H1 (cell line): Measurements from ENCODE around the gene PRIMA1. TPM values are rescaled to one million over a fixed set of nuclear protein-coding genes. Genes with fewer than 3 reads are reported as not detected.
A peak's percentile ranks its signal among the peaks of the same experiment; 100 is the strongest.

Experiments
- CTCF ChIA-PET: fragments of 300-600 bp; sonication (Branson Sonifier 250); formaldehyde crosslinking; loops from one replicate; lab custom pipeline; 2021; ENCODE audit not compliant: partially characterized antibody; lab: Charles Lee
- POLR2A ChIA-PET: fragments of 300-600 bp; sonication (Branson Sonifier 250); formaldehyde crosslinking; loops from one replicate; lab custom pipeline; 2021; ENCODE audit warnings: inconsistent platforms; ENCODE audit not compliant: partially characterized antibody; lab: Charles Lee
- DNase-seq, 2 experiments: peaks; one replicate each; pipeline versions ENCODE4 v3.0.0 to v3.0.0-alpha.2; 2010 to 2022; ENCODE audit warnings: low spot score in 2 of 2, low read depth in 1 of 2, mixed read lengths in 1 of 2
- FAIRE-seq: peaks from 2 replicates; lab custom pipeline; 2011; peaks lifted over from hg19 to GRCh38; lab: Jason Lieb, UNC
- H2AFZ ChIP-seq: 2 replicates; pipeline ENCODE4 v1.8.1; 2012; ENCODE audit warnings: low read length, inconsistent platforms
- H2AK5ac ChIP-seq: 2 replicates; pipeline ENCODE4 v1.6.1; 2013; ENCODE audit warnings: low read depth, low read length
- H2BK120ac ChIP-seq: replicated peaks from 2 replicates; pipeline ENCODE3; 2013; ENCODE audit warnings: low read depth, low read length, inconsistent platforms
- H2BK12ac ChIP-seq: 2 replicates; pipeline ENCODE4 v1.6.1; 2013; ENCODE audit warnings: low read depth, low read length
- H2BK15ac ChIP-seq: 2 replicates; pipeline ENCODE4 v1.6.1; 2013; ENCODE audit warnings: low read length
- H2BK20ac ChIP-seq: 2 replicates; pipeline ENCODE4 v1.6.1; 2013; ENCODE audit warnings: low read length
- H2BK5ac ChIP-seq: 2 replicates; pipeline ENCODE4 v1.6.1; 2013; ENCODE audit warnings: low read depth, low read length
- H3K14ac ChIP-seq: 2 replicates; pipeline ENCODE4 v1.6.1; 2013; ENCODE audit warnings: inconsistent platforms; ENCODE audit not compliant: insufficient read length
- H3K18ac ChIP-seq: 2 replicates; pipeline ENCODE4 v1.6.1; 2013; ENCODE audit warnings: low read length; ENCODE audit errors: extremely low read depth
- H3K23ac ChIP-seq: 2 replicates; pipeline ENCODE4 v1.6.1; 2013; ENCODE audit warnings: inconsistent platforms; ENCODE audit not compliant: insufficient read length
- H3K23me2 ChIP-seq: 2 replicates; pipeline ENCODE4 v1.6.1; 2013; ENCODE audit warnings: low read depth, low read length
- H3K27ac ChIP-seq: 2 replicates; pipeline ENCODE4 v1.6.1; 2011; ENCODE audit warnings: low read depth, low read length, inconsistent platforms
- H3K27me3 ChIP-seq, 4 experiments: replicated peaks in 1 of 4; 1 replicate in 1 of 4; 2 replicates in 3 of 4; pipeline versions ENCODE4 v1.6.1 to v1.8.1; 2011 to 2013; ENCODE audit warnings: low read length in 3 of 4, mild to moderate bottlenecking in 3 of 4, inconsistent platforms in 2 of 4, mixed read lengths in 2 of 4, moderate library complexity in 1 of 4; ENCODE audit not compliant: control insufficient read depth in 3 of 4, insufficient read depth in 3 of 4; ENCODE audit errors: extremely low read depth in 1 of 4
- H3K36me3 ChIP-seq, 4 experiments: 2 replicates each; pipeline versions ENCODE4 v1.6.1 to v1.8.1; 2011 to 2013; ENCODE audit warnings: mild to moderate bottlenecking in 4 of 4, low read length in 3 of 4, moderate library complexity in 2 of 4, control low read depth in 1 of 4, inconsistent platforms in 1 of 4; ENCODE audit not compliant: insufficient read depth in 4 of 4, control insufficient read depth in 2 of 4
- H3K4ac ChIP-seq: replicated peaks from 2 replicates; pipeline ENCODE3; 2013; ENCODE audit warnings: low read length, low read depth, mixed read lengths, inconsistent platforms; ENCODE audit not compliant: insufficient read length
- H3K4me1 ChIP-seq, 4 experiments: replicated peaks in 1 of 4; 1 replicate in 1 of 4; 2 replicates in 3 of 4; pipeline versions ENCODE4 v1.6.1 to v1.8.1; 2011 to 2013; ENCODE audit warnings: low read length in 3 of 4, inconsistent platforms in 2 of 4, mixed read lengths in 1 of 4; ENCODE audit not compliant: insufficient read depth in 4 of 4, control insufficient read depth in 3 of 4
- H3K4me2 ChIP-seq, 2 experiments: 2 replicates each; pipeline versions ENCODE4 v1.6.1 to v1.8.1; 2011 to 2013; ENCODE audit warnings: low read depth in 2 of 2, low read length in 2 of 2, control low read depth in 1 of 2, inconsistent platforms in 1 of 2, mild to moderate bottlenecking in 1 of 2; ENCODE audit not compliant: insufficient read depth in 1 of 2
- H3K4me3 ChIP-seq, 4 experiments: fragments of 200-600, 300-600 bp in 1 of 4; sonication (generic), shearing (Covaris generic), sonication (Bioruptor Twin) in 1 of 4; 2 replicates each; pipeline versions ENCODE4 v1.5.1 to v1.8.1; 2011 to 2016; ENCODE audit warnings: low read length in 4 of 4, low read depth in 3 of 4, control low read depth in 2 of 4, inconsistent platforms in 2 of 4, mild to moderate bottlenecking in 2 of 4, mixed read lengths in 1 of 4, moderate library complexity in 1 of 4; ENCODE audit not compliant: insufficient read depth in 2 of 4; ENCODE audit errors: extremely low read depth in 1 of 4
- H3K56ac ChIP-seq: replicated peaks from 2 replicates; pipeline ENCODE3; 2013; ENCODE audit warnings: low read depth, mild to moderate bottlenecking, mixed read lengths, low read length, inconsistent platforms; ENCODE audit not compliant: insufficient read length
- H3K79me1 ChIP-seq: 2 replicates; pipeline ENCODE4 v1.6.1; 2013; ENCODE audit warnings: low read depth, low read length, control low read depth
- H3K79me2 ChIP-seq, 2 experiments: 2 replicates each; pipeline versions ENCODE4 v1.6.1 to v1.8.1; 2012 to 2013; ENCODE audit warnings: low read length in 2 of 2, mild to moderate bottlenecking in 2 of 2, inconsistent platforms in 1 of 2; ENCODE audit not compliant: insufficient read depth in 2 of 2, control insufficient read depth in 1 of 2
- H3K9ac ChIP-seq, 4 experiments: replicated peaks in 1 of 4; 1 replicate in 1 of 4; 2 replicates in 3 of 4; pipeline versions ENCODE4 v1.6.1 to v1.8.1; 2011 to 2013; ENCODE audit warnings: low read depth in 3 of 4, low read length in 3 of 4, control low read depth in 2 of 4, mild to moderate bottlenecking in 2 of 4, moderate library complexity in 2 of 4, inconsistent platforms in 1 of 4; ENCODE audit errors: extremely low read depth in 1 of 4
- H3K9me3 ChIP-seq, 2 experiments: 2 replicates each; pipeline versions ENCODE4 v1.6.1 to v1.8.1; 2012 to 2013; ENCODE audit warnings: mild to moderate bottlenecking in 2 of 2, moderate library complexity in 2 of 2, control low read depth in 1 of 2, inconsistent platforms in 1 of 2, low read depth in 1 of 2, low read length in 1 of 2, mixed read lengths in 1 of 2; ENCODE audit not compliant: insufficient read depth in 2 of 2
- H4K20me1 ChIP-seq, 2 experiments: replicated peaks in 1 of 2; 2 replicates each; pipeline versions ENCODE3 to v1.8.1; 2011 to 2013; ENCODE audit warnings: inconsistent platforms in 2 of 2, low read length in 2 of 2, mild to moderate bottlenecking in 1 of 2; ENCODE audit not compliant: insufficient read depth in 2 of 2, control insufficient read depth in 1 of 2
- H4K5ac ChIP-seq: 2 replicates; pipeline ENCODE4 v1.6.1; 2013; ENCODE audit warnings: low read length, low read depth, mixed read lengths, inconsistent platforms; ENCODE audit not compliant: insufficient read length
- H4K8ac ChIP-seq: 2 replicates; pipeline ENCODE4 v1.8.0; 2013; ENCODE audit warnings: mild to moderate bottlenecking, moderate library complexity, low read length, inconsistent platforms; ENCODE audit not compliant: insufficient read depth; ENCODE audit errors: extremely low read depth
- H4K91ac ChIP-seq: replicated peaks from 2 replicates; pipeline ENCODE3; 2013; ENCODE audit warnings: low read length, mixed read lengths, inconsistent platforms; ENCODE audit not compliant: insufficient read length
- EP300 ChIP-seq, 2 experiments: IDR thresholded peaks; 1 replicate in 1 of 2; 2 replicates in 1 of 2; pipeline ENCODE4 v1.6.1; 2011 to 2012; ENCODE audit warnings: low read depth in 2 of 2, low read length in 2 of 2, mild to moderate bottlenecking in 2 of 2, borderline replicate concordance in 1 of 2, inconsistent platforms in 1 of 2, moderate library complexity in 1 of 2
- GTF2F1 ChIP-seq: IDR thresholded peaks from 2 replicates; pipeline ENCODE4 v1.6.1; 2012; ENCODE audit warnings: low read depth, low read length, improper control_type of control experiment, borderline replicate concordance
- MAX ChIP-seq: IDR thresholded peaks from 2 replicates; pipeline ENCODE4 v1.6.1; 2012; ENCODE audit warnings: inconsistent platforms
- NANOG ChIP-seq: IDR thresholded peaks from 2 replicates; pipeline ENCODE4 v1.6.1; 2011; ENCODE audit warnings: low read length, low read depth, mild to moderate bottlenecking, inconsistent platforms; ENCODE audit not compliant: insufficient read depth, poor library complexity, severe bottlenecking
- PHF8 ChIP-seq: fragments of 200-600 bp; sonication (generic); conservative IDR thresholded peaks from 2 replicates; pipeline ENCODE4 v1.7.1; 2012; ENCODE audit warnings: low read depth, mild to moderate bottlenecking, inconsistent platforms, low read length, moderate library complexity
- POLR2AphosphoS5 ChIP-seq: IDR thresholded peaks from 2 replicates; pipeline ENCODE4 v1.6.1; 2011; ENCODE audit warnings: low read depth, low read length
- SRF ChIP-seq: IDR thresholded peaks from 2 replicates; pipeline ENCODE4 v1.6.1; 2011; ENCODE audit warnings: mild to moderate bottlenecking, low read depth, low read length, moderate library complexity
- TBP ChIP-seq: IDR thresholded peaks from 2 replicates; pipeline ENCODE4 v1.6.1; 2011; ENCODE audit warnings: low read depth, low read length, improper control_type of control experiment
- USF2 ChIP-seq: IDR thresholded peaks from 2 replicates; pipeline ENCODE4 v1.6.1; 2011; ENCODE audit warnings: low read length, improper control_type of control experiment
- YY1 ChIP-seq: IDR thresholded peaks from 2 replicates; pipeline ENCODE4 v1.6.1; 2011; ENCODE audit warnings: low read depth, mild to moderate bottlenecking, low read length
- WGBS, 2 experiments: shearing (Covaris generic) in 1 of 2; methylation state at CpG; one replicate each; pipeline versions ENCODE4 v1.1.6 to v1.1.7; 2013 to 2015; ENCODE audit warnings: low lambda C conversion rate in 2 of 2, mixed read lengths in 2 of 2, inconsistent platforms in 1 of 2, low coverage in 1 of 2, missing lambda C conversion rate in 1 of 2; ENCODE audit not compliant: insufficient replicate concordance in 2 of 2, insufficient coverage in 1 of 2, insufficient read length in 1 of 2; ENCODE audit errors: extremely low coverage in 1 of 2, missing lambda C conversion rate in 1 of 2; 5-methylcytosine and 5-hydroxymethylcytosine counted together
- polyA plus RNA-seq, 7 experiments: library from polyadenylated mRNA; depleted of rRNA in 3 of 7; stranded (reverse) in 5 of 7; unstranded in 2 of 7; fragments of >200 nt in 5 of 7; fragments of 200-250 nt in 2 of 7; gene quantifications; 1 replicate in 5 of 7; 2 replicates in 1 of 7; 4 replicates in 1 of 7; pipeline versions ENCODE4 v1.2.1 to v1.2.3, GENCODE V29; 2011 to 2013; ENCODE audit warnings: missing spikeins in 2 of 7, mixed read lengths in 2 of 7
- total RNA-seq: library from RNA; stranded (reverse); fragmentation: NEBNext Ultra II Directional; extraction: Animal tissue kit (Norgen Biotek cat#: 25700); gene quantifications from 2 replicates; pipeline ENCODE4 v1.2.1, GENCODE V29; 2021

PRIMA1 gene
- total and polyA plus RNA-seq, 2 of the 8 experiments (the other 6 are each of a cell fraction or from before 2014, with no cell fraction given) = 2.8 to 4.5 TPM

- Histone ChIP-seq H4K20me1 (no peaks in the 10 kb centered on the region), H3K23me2 (no peaks in the 10 kb centered on the region)
- CTCF ChIA-PET = interaction anchor here (3.8 kb wide), 1 partner anchor 40 kb away, joined by 26 read pairs; no protein-coding TSS in a partner anchor
- TF ChIP-seq PHF8 (no peak), SRF (no peak), USF2 (no peak), YY1 (0 out of 2 replicates have a peak, but pooled peaks have one; percentile 8), NANOG (peak; percentile 53), GTF2F1 (no peak), POLR2AphosphoS5 (no peak), EP300 (IDR thresholded peaks at IDR 0.05; ENCODE audit: borderline replicate concordance in 1 of 2, low read depth in 2 of 2, low read length in 2 of 2) (no peak), MAX (no peak), TBP (no peak)
Observed at GRCh38 chr14:93693914-93694313, 94.4 kb downstream of the PRIMA1 start.

More at GRCh38 chr14:93693914-93694313, 94.4 kb downstream of the PRIMA1 start:
- Histone ChIP-seq H3K79me2 (no peaks in the 10 kb centered on the region; a peak in 1 of 4 replicates), H3K18ac (0 out of 2 replicates have a peak overlapping the region, but pooled peaks have one; percentile 9), H3K23ac (no peak overlapping the region), H2BK12ac (no peak overlapping the region), H3K27ac (no peak overlapping the region), H2BK120ac (no peak overlapping the region), H3K79me1 (no peaks in the 10 kb centered on the region), H4K91ac (no peak overlapping the region), H2BK5ac (0 out of 2 replicates have a peak overlapping the region, but pooled peaks have one; percentile 24), H2AK5ac (no peak overlapping the region), H3K4me2 (0 out of 4 replicates have a peak overlapping the region, but pooled peaks of 1 of the 2 experiments have one; percentile 22), H3K4me3 (no peak overlapping the region), H2BK15ac (no peak overlapping the region), H3K14ac (no peak overlapping the region), H3K4ac (no peak overlapping the region), H2AFZ (no peak overlapping the region), H4K5ac (no peak overlapping the region), H3K4me1 (peaks cover 0 to 18% (median 11%) of the 10 kb centered on the region in 4 experiments; a peak in 6 of 7 replicates), H3K36me3 (peaks cover 0 to 3% (median 0%) of the 10 kb centered on the region in 4 experiments; a peak in 1 of 8 replicates), H3K27me3 (no peaks in the 10 kb centered on the region), H4K8ac (no peak overlapping the region), H2BK20ac (no peak overlapping the region; the same call in 1 of the 2 replicates), H3K9ac (no peak overlapping the region), H3K56ac (no peak overlapping the region), H3K9me3 (peaks cover 2 to 4% of the 10 kb centered on the region in 2 experiments; a peak in 1 of 4 replicates)
- POLR2A ChIA-PET = no interaction called here
- FAIRE-seq (peak; percentile 63), DNase-seq (no peak)
- WGBS, 2 experiments = 44% methylated on average over 6 of the region's 6 CpGs; no CpG with 5 or more reads in 1 of the 2 experiments
